Measurements from ENCODE around the gene C5orf58.

The C5orf58 gene

DNA sequence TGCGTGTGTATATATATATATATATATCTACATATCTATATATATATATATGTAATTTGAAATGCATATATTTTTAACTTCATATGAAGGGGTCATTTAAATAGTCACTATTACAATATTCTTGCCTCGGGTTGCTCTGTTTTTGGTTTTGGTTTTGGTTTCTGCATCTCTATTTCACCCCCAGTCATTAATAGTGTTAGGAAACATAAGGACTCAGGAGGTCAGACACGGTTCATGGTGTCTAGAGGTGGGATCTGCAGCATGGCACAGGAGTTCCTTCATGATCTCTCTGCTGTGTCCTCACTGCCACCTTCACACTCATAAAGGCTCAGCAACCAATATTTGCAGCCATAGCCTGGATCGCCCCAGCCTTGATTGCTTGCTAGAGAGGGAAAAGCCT is 16.6 kb downstream of the C5orf58 start:
- TF ChIP-seq CTCF (IDR thresholded peaks at IDR 0.05; ENCODE audit: low read depth, low read length) = no peak

GRCh38 chr5:170250810-170251317 is 18.1 kb downstream of the C5orf58 start:
- H3K4me3 ChIP-seq (ENCODE audit: low read depth, low read length) = no peak overlapping the region
- no peak for TF ChIP-seq CTCF (IDR thresholded peaks at IDR 0.05; ENCODE audit: low read depth, low read length)

More for the DNA sequence above, 16.6 kb downstream of the C5orf58 start:
- H3K4me3 ChIP-seq (ENCODE audit: low read depth, low read length) = no peak overlapping the region

DNA sequence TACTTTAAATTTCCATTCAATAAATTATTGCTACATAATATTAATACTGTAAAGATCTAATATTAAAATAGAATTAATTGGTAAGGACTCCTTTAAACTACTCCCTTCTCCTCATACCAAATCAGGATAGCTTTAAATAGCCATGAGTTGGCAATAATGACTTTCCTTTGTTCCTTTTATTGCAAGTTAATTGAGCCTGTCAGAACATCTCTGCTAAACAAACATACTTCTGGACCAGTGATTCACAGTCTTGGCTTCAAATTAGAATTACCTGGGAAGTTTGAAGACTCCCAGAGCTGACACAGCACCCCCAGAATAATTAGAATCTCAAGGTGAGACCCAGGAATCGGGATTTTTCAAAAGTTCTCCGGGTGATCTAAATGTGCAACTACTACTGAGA is 18.7 kb downstream of the C5orf58 start:
- TF ChIP-seq CTCF (IDR thresholded peaks at IDR 0.05; ENCODE audit: low read depth, low read length) = no peak
- no peak overlapping the region for H3K4me3 ChIP-seq (ENCODE audit: low read depth, low read length)

DNA sequence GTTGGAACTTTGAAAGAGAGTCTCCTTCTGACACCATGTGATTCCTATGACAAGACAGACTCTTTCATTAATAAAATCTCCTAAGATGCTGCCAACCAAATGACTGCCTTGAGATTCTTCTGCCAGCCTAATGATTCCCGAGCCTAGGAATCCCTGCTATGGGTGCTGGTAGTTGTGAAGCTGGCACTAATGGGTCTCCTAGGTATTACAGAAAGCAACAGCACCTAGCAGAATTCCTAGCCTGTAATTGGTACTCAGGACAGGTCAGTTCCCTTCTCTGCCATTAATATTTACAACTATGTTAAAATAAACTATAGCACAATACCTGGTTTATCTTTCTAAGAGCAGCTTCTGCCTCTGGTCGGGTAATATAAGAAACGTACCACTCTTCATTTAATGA is 19.3 kb downstream of the C5orf58 start:
- no peak overlapping the region for H3K4me3 ChIP-seq (ENCODE audit: low read depth, low read length)
- no peak for TF ChIP-seq CTCF (IDR thresholded peaks at IDR 0.05; ENCODE audit: low read depth, low read length)

DNA sequence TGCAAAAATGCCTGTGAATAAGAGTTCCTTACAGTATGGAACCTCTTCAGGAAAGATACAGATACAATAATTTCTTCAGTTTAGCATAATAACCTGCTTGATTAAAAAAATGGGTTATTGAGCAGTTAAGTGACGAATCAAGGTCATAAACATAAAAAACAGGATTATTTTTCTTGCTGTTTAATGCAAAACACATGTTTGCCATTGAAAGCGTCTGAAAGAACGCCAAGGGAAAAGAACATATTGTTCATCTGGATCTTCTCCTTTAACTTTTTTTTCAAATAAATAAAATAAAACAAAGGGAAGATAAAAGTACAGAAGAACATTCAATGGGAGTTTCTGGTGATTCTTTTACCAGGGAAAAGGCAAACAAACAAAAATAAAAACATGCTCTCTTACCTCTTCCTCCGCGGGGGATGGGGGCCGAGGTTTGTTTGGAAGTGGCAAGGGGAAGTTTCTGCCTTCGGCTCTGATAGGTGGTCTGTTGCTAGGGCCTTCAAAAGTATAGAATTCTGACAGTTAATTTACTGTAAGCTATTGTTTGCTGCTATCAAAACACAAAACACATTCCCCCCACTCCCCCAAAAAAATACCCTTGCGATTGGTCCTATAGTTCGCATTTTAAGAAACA is 20.1 kb downstream of the C5orf58 start:
- TF ChIP-seq CTCF (IDR thresholded peaks at IDR 0.05; ENCODE audit: low read depth, low read length) = no peak
- H3K4me3 ChIP-seq (ENCODE audit: low read depth, low read length) = no peak overlapping the region

- TF ChIP-seq CTCF (IDR thresholded peaks at IDR 0.05; ENCODE audit: low read depth, low read length) = no peak
- no peak overlapping the region for H3K4me3 ChIP-seq (ENCODE audit: low read depth, low read length)
Measured at GRCh38 chr5:170254056-170254455, 21.3 kb downstream of the C5orf58 start.

DNA sequence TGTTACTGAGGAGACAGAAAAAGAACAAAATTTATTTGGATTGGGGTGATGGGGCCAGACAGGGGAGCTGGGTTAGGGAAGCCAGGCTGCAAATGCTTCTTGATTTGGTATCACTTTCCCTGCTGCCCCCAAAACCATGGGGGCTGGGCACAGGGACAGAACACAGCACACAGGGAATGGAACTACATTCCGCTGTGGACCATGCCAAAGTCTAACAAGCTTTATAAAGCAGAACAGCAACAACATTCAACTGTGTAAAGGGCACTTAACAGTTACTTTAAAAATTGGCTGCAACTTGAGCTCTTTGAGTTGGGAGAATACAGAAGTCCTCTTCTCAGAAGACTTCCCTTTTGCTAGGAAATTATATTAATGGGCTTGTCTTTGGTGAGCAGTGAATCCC is 23.8 kb downstream of the C5orf58 start:
- TF ChIP-seq CTCF (IDR thresholded peaks at IDR 0.05; ENCODE audit: low read depth, low read length) = no peak
- H3K4me3 ChIP-seq (ENCODE audit: low read depth, low read length) = no peak overlapping the region
